SKM-1 treated with dmso at 0.1 percent for 144 hours (cell line): ENCODE measurements around the gene CBLB.
"Not testable (repeated sequence)": the region's sequence is repeated elsewhere in the genome, so short reads cannot be mapped to it uniquely, and the experiment has no call there.

Source experiments
- DNase-seq: peaks from one replicate; lab custom pipeline; 2025; ENCODE audit not compliant: unreplicated experiment; lab: John Stamatoyannopoulos, UW

Gene CBLB

DNA sequence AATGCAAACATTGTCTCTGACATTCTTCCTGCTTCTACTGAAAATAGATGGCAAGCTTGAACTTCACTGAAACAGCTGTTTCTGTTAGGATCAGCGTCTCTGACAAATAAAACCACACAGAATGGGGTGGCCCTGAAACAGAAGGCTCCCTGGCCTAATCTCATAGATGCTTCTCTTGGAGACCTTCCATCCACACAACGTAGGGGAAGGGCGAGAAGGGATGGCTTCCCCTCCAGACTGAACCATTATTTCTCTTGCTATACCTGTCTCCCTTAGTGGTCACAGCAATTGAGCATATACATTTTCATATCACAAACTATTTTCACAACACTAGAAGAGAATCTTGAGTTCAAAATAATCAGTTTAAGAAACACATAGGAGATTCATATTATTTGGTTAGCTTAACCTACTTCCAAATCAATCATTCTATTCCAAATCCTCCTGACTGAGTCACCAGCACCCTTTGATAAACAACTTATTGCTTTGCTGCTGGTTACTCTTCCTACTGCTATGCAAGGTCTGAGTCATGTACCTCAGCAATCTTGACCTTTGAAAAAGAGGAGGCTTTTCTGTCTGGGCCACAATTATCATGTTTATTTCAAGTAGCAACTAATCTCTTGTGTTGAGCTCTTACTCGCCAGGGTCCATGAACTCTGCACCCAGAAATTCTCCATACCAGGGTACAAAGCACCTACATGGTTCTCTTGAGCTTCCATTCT lies 45.5 kb downstream of the CBLB start:
- no peak for DNase-seq

DNA sequence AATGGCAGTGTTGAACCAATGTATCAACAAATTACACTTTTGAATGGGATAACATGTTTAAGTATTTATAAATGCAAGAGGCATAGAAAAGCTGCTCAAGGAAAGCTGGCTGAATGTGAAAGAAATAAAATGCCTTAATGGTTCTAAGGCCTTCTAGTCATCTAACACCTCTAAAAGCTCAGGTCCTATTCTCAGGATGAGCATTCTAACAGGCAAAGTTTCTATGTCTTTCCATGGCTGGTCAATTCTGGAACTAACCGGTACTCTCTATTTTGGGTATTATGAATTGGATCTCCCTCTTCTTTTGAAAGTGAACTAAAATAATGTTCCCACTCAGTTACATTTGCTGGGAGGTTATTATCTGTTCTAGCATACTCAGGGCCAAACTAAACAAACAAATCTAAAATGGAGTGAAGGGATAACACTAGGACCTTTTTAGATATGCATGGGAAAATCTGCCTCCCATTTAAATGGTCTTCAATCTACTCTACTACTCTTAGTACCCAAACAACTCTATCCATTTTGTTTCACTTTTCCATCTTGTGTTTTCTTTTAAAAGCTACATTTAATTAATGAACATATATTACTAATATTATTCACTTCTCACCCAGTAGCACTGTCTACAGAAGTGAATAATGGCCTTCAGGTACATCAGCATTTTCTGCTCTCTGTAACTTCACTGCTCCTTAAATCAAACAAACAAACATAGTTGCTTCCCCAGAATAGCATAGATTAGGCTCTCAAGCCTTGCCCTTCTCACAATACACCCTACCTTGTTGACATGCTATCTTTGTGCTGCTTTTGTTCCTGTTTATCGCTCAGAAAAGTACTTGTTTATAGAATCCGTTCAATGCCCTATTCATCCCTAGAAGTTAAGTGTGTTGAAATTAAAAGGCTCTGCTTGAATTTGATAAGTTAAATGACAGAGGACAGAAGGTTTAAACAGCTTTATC lies 46.4 kb downstream of the CBLB start:
- no peak for DNase-seq

DNA sequence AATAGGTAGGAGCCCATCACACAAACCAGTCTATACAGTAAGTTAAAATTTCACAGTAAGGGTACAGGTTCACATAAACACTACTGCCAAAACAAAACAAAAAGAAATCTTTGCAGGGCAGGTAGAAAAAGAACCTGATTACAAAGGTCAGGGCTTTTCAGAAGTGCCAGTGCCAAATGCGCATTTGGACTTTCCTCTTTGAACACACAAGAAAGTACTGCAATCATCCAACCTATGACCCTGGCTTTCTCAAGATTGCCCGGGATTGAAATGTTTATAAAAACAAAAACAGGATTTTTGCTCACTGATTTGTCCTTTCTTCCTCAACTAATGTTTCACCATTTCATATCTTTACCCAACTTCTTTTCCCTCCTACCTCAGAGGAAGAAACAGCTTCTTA lies 47.4 kb downstream of the CBLB start:
- DNase-seq, result no peak

DNA sequence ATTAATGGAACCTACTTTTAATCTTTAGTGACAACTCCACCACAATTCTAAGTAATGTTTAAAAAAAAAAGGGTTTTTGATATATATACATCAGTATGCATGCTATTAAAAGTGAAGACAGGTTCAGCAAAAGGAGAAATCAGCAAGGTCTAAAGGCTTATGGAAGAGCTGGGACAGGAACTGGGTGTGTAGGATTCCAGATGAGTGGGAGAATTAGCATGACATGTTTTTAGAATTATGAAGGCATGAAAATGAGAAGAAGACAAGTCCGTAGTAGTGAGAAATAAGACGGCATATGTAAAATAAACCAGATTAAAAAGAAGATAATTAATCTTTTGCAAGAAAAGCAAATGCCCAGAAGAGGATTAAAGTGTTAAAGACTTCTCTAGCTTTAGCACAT lies 52.0 kb downstream of the CBLB start:
- DNase-seq, result no peak

DNA sequence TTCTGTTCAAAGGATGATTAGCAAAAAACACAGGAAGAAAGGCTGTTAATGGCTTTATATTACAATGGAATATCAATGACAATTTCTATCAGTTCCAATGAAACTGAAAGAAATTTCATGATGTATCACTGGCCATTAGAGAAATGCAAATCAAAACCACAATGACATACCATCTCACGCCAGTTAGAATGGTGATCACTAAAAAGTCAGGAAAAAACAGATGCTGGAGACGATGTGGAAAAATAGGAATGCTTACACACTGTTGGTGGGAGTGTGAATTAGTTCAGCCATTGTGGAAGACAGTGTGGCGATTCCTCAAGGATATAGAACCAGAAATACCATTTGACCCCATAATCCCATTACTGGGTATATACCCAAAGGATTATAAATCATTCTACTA lies 53.5 kb downstream of the CBLB start:
- not testable (repeated sequence) for DNase-seq

DNA sequence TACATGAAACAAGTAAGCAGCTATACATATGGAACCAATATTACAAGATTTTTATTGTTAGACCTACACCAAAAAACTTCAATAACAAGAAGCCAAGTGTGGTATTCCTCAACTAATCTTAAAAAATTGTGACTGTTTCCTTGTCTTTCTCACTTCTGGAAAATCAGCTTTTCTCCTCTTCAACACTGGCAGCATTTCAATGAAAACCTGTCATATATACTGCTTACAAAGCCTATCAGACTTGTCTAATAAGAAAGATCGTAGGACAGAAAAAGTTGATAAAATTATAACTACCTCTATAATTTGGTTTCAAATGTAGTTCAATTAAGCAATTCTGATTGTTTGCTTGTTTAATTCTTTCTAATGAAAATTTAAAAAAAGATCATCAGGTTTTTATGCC lies 55.1 kb downstream of the CBLB start:
- no peak for DNase-seq

DNA sequence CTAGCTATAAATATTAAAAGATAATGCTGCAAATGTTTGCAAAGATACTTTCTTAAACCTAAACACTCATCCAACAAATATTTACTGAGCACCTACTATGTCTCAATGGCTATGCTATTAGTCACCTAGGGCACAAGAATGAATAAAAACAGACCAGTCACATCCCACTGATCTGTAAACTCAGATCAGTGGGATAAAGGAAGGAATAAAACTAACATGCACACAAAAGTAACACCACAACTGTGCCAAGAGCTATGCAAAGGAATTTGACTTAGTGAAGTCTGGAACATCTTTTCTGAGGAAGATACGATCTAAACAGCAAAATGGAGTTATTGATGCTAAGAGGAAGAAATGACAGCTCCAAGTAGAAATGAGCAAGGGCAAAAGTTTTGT lies 56.6 kb downstream of the CBLB start:
- no peak for DNase-seq

DNA sequence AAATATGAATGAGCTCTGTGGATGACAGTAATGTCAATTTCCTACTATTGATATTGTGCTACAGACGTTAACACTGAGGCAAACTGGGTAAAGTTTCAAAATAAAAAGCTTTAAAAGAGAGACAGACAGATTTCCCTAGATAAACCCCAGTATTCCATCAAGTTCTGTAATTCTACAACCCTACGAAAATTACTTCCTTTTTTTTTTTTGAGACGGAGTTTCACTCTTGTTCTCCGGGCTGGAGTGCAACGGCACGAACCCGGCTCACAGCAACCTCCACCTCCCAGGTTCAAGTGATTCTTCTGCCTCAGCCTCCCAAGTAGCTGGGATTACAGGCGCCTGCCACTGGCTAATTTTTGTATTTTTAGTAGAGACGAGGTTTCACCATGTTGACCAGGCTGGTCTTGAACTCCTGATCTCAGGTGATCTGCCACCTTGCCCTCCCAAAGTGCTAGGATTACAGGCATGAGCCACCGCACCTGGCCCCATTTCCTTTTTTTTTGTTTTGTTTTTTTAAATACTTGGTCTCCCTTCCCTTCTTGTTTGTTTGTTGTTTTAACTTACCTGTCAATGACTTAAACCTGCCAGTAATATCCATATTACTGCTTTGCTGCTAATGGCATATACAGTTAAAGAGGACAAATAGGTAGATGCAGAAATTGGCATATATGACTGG lies 57.2 kb downstream of the CBLB start:
- DNase-seq, result no peak

DNA sequence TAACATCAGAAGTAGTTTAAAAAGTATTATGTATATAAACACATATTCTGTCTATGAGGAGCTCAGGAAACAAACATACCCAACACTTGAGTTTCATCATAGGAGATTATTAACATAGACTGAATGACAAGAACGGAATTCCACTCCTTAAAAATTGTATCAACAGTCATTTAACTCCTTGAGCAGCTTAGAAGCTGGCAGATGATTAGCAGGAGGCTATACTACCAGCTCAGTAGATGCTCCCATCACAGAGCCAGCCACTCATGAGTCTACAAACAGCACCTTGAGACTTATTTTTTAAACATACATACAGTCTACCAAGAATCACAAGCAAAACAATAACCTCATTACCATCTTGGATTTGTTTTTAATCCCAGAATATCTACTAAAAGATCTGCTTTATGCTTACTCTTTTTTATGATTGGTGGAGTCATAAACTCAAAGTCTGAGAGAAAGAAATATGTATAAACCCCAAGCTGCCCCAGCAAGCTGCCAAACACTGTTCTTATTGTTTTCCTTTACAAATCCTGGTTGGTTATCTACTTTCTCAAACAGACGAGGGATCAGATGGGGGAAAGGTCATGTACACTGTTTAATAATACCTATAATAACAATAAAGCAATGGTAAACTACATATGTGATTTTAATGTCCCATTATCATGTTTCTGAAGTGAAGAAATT lies 59.5 kb downstream of the CBLB start:
- DNase-seq, result no peak

DNA sequence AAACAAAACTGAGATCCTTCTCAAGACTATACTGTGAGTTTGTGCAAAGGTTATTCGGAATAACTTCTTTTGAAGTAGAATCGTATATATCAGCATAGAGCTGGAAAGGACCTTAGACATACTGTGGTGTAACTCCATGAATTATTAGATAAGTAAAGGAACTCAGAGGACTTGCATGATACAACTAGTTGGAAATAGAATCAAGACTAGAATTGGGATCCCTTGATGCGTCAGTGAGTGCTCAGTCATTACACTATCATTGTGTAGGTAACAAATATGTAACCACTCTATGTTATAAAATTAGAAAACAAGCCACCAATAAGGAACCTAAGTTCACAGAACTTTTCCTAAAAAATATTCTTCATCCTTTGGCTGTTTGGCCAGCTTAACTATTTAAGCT lies 61.1 kb downstream of the CBLB start:
- no peak for DNase-seq

DNA sequence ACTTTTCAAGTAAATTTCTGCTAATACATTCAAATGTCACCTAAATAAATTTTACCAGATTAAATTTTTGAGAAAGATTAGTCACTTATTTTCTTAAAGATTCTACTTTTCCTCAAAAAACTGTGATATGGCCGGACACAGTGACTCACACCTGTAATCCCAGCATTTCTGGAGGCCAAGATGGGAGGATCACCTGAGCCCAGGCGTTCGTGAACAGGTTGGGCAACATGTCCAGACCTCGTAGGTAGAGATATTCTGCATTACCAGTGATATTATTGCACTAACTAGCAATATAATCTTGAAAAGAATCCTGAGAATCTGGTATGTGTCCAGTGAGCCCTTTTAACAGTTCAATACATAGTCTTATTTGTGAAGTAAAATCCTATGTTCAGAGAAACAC lies 61.7 kb downstream of the CBLB start:
- DNase-seq, result no peak

DNA sequence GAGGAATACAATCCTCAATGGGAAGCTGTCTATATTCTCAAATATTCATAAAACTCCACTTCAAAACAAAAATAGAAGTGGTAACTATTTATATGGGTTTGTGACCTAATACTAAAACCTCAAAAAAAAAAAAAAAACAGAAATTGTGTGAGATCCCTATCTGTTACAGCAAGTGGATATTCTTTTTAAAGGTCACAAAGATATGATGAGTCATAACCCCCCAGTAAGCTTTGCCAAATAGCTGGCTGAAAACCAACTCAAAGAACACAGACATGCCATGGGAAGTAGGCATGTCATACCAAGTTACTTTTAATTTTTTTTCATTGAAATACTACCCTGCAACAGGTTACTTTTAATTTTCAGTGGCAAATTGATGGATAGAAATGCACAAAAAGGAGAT lies 62.5 kb downstream of the CBLB start:
- no peak for DNase-seq

DNA sequence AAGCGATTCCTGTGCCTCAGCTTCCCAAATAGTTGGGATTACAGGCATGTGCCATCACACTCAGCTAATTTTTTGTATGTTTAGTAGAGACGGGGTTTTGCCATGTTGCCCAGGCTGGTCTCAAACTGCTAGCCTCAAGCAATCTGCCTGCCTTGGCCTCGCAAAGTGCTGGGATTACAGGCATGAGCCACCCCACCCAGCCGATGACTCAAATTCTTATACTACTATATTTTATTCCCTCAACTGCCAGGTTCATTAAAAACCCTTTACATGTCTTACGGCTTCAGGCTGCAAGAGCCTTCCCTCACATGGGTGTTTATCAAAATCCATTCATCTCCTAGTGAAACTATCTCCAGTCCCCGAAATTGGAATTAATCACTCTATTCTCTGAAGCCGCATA lies 63.4 kb downstream of the CBLB start:
- no peak for DNase-seq

DNA sequence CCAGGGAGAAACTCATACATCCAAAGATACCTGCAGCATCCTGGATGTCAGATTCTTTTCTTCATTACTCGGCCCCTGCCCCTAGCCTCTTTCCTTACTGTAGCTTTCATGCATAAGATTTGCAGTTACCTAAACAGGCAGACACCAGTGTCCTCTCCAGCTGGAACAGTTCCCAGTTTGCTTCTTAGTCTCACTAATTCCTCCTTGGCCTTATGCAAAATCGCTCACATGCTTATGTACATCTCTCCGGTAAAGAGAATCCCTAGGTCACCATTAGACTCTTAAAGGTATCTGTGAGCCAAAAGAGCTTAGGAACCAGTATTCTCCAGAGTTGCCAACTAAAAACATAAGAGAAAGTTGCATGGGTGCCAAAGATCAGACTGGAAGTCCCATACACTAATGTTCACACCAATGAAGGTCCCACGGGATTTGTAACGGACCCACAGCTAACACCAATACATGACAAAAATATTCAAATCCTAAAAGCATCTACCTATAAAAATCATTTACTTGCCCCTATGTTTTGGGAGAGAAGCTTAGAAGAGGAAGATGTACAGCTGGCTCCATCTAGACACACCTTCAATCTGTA lies 66.6 kb downstream of the CBLB start:
- no peak for DNase-seq

DNA sequence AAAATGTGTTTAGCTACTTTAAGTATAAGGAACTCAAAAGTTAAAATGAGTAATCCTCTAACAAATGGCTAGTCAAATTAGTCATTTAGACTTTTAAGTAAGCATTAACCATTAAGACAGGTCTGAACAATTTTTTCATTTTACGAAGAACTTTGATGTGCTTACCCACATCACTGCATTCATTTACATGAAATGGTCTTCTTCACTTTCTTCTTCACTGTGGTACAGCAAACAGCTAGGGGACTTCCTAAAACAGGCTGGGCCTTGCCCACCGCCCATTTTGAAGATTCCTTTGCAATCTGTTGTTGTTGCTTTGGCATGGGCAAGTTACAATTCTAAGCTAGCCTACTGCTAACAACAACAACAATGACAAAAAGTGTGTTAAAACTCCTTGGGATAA lies 67.4 kb downstream of the CBLB start:
- DNase-seq, result no peak

DNA sequence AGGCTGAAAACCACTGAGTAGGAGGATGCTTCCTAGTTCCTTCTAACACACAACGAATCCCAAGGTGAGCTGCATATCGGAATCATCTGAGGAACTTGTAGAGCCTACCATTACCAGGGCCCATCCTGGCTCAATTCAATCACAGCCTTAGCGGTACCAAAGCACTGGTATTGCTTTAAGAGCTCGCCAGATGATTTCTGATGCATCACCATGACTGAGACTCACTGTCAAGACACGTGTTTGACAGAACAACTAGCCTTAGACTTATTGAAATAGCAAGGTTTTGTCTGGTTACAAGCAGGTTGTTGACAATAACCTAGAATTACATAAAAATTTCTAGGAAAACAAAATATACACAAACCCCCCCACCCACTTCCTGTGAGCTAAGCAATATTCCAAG lies 68.5 kb downstream of the CBLB start:
- no peak for DNase-seq

DNA sequence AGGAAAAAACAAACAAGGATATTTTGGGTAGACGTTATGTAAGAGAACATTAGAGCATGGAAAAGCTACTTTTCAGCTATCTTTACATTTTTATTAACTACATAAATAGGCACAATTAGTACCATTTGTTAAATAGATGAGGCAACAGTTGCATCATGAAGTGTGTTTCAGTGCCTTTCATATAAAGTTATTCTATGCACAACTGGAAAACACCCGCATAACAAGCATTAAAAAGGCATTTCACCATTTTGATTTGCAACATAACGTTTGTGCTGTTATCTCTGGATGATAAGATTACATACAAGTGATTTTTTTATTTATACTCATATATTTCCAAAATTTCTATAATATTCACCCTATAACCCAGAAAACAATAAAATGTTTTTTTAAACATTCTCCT lies 69.5 kb downstream of the CBLB start:
- no peak for DNase-seq

DNA sequence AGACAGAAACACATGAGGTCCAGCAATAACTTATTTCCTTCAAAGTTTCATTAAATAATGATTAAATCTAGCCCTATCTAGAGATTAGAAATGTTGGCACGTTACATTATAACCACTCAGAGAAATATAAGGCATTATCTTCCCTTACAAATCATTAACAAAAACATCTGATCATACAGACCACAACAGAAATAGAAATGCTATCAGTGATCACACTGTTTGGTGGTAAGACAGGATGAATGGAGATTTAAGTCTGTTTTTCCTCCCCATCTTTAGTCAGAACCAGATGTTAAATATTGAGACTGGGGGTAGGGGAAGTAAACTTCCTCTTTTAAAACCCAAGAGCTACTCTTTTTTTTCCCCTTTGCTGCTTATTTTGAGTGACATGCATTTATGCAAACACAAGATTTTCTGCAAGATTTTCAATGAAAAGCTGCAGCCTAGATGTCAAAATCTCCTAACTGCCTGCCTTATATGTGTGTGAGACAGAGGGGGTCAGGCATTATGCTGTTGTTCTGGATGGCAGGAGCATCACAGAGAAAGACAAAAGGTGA lies 70.4 kb downstream of the CBLB start:
- DNase-seq, result peak; percentile 49

DNA sequence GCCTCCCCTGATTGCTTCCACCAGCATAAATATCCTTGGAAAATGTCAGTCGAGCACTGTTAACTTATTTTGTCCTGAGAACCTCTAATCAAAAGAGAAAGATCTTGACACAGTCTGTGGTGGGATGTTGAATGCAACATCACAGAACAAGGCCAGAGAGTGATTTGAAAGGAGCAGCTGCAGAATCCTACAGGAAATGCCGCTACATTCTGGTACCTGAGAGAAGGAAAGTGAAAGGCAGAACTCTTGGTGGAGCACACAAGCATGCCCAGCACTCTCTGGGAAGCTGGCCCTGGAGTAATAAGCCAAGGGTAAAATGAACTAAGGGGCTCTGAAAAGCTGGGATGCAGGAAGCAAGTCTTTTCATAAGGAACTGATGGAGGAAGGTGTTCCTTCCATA lies 75.8 kb downstream of the CBLB start:
- no peak for DNase-seq

DNA sequence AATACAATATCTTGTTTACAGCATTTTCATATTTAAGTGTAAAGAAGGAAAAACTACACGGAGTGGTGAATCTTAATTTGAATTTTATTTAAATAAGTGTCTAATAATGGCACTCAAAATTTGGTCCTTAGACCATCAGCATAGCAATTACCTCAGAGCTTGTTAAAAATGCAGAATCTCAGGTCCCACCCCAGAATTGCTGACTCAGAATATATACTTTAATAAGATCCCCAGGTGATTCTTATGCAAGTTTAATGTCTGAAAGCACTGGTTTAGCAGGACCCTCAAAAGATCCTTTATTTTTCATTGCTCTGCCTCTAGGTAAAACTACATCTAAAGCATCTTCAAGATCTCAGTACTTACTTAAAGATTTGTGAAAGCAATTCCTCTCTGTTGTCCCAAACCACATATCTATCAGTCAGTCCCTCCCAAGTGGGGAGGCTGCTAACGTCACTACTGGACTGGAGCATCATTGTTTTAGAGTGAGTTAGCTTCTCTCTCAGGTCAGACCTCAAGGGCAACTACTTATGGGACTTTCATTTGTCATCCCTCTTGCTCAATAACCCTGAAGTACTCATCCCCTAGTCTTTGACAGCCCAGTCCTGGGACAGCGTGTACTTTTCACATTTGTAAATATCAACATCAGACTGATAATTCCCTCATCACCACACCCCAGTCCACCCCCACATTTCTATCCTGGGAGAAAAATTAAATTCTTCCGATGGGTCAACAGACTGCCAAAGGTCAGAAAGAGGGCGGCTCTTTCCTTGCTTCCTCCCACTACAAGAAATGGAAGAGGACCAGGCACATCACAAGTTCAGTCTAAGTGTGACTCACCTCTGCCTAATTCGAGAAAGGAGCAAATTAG lies 76.7 kb downstream of the CBLB start:
- no peak for DNase-seq
